ENCODE measurements around the gene PIP4K2A.

Gene PIP4K2A

GRCh38 chr10:22649994-22650393, 64.4 kb downstream of the PIP4K2A start (continued):
- no peak for TF ChIP-seq PATZ1 (CRISPR knock-in tag; IDR thresholded peaks at IDR 0.05; ENCODE audit: borderline replicate concordance)
- no peak for TF ChIP-seq CREB5 (CRISPR knock-in tag; IDR thresholded peaks at IDR 0.05; ENCODE audit: low read depth)
- no peak for TF ChIP-seq CSRNP3 (CRISPR knock-in tag; IDR thresholded peaks at IDR 0.05)
- no peak for TF ChIP-seq ZFP3 (CRISPR knock-in tag; IDR thresholded peaks at IDR 0.05)

GRCh38 chr10:22649390-22649841, 65.0 kb downstream of the PIP4K2A start:
- no peak for TF ChIP-seq ARNTL (CRISPR knock-in tag; IDR thresholded peaks at IDR 0.05; ENCODE audit: borderline replicate concordance, low read depth)
- no peak for TF ChIP-seq CREB5 (CRISPR knock-in tag; IDR thresholded peaks at IDR 0.05; ENCODE audit: low read depth)
- no peak for TF ChIP-seq BACH2 (CRISPR knock-in tag; IDR thresholded peaks at IDR 0.05; ENCODE audit: borderline replicate concordance)
- no peak for TF ChIP-seq CSRNP3 (CRISPR knock-in tag; IDR thresholded peaks at IDR 0.05)
- no peak for TF ChIP-seq OSR1 (CRISPR knock-in tag; IDR thresholded peaks at IDR 0.05)
- TF ChIP-seq SNAI2 (CRISPR knock-in tag; IDR thresholded peaks at IDR 0.05) = no peak
- ATAC-seq = no peak

GRCh38 chr10:22648547-22648961, 65.8 kb downstream of the PIP4K2A start:
- TF ChIP-seq ISL1 (CRISPR knock-in tag; IDR thresholded peaks at IDR 0.05) (peak; percentile 13; the same call in 1 of the 2 replicates), SNAI2 (CRISPR knock-in tag; IDR thresholded peaks at IDR 0.05) (no peak)
- ATAC-seq = peak; percentile 82

GRCh38 chr10:22647244-22647643, 67.1 kb downstream of the PIP4K2A start:
- TF ChIP-seq ZNF8 (CRISPR knock-in tag; IDR thresholded peaks at IDR 0.05) (no peak), OSR1 (CRISPR knock-in tag; IDR thresholded peaks at IDR 0.05) (no peak), TOX (CRISPR knock-in tag; IDR thresholded peaks at IDR 0.05; ENCODE audit: borderline replicate concordance) (no peak), ISL1 (CRISPR knock-in tag; IDR thresholded peaks at IDR 0.05) (no peak), ZNF565 (CRISPR knock-in tag; conservative IDR thresholded peaks at IDR 0.05; ENCODE audit: low read depth) (no peak), ZFP3 (CRISPR knock-in tag; IDR thresholded peaks at IDR 0.05) (no peak)
- ATAC-seq = no peak

- no peak for ATAC-seq
Measured at GRCh38 chr10:22646388-22646853, 68.0 kb downstream of the PIP4K2A start.

More at GRCh38 chr10:22646388-22646853, 68.0 kb downstream of the PIP4K2A start:
- TF ChIP-seq SNAI2 (CRISPR knock-in tag; IDR thresholded peaks at IDR 0.05) = no peak
- TF ChIP-seq ISL1 (CRISPR knock-in tag; IDR thresholded peaks at IDR 0.05) = no peak
- TF ChIP-seq ZFP30 (CRISPR knock-in tag; IDR thresholded peaks at IDR 0.05) = no peak
- TF ChIP-seq POU6F1 (CRISPR knock-in tag; IDR thresholded peaks at IDR 0.05; ENCODE audit: borderline replicate concordance, low read depth) = no peak
- no peak for TF ChIP-seq CSRNP3 (CRISPR knock-in tag; IDR thresholded peaks at IDR 0.05)
- no peak for TF ChIP-seq ZNF8 (CRISPR knock-in tag; IDR thresholded peaks at IDR 0.05)
- TF ChIP-seq BACH2 (CRISPR knock-in tag; IDR thresholded peaks at IDR 0.05; ENCODE audit: borderline replicate concordance) = no peak
- TF ChIP-seq CSDC2 (CRISPR knock-in tag; IDR thresholded peaks at IDR 0.05) = no peak
- TF ChIP-seq PPARA (CRISPR knock-in tag; IDR thresholded peaks at IDR 0.05; ENCODE audit: borderline replicate concordance) = no peak
- TF ChIP-seq ZFP3 (CRISPR knock-in tag; IDR thresholded peaks at IDR 0.05) = no peak
- TF ChIP-seq ZNF70 (CRISPR knock-in tag; IDR thresholded peaks at IDR 0.05) = no peak
- no peak for TF ChIP-seq RARB (CRISPR knock-in tag; IDR thresholded peaks at IDR 0.05)
- TF ChIP-seq TOX (CRISPR knock-in tag; IDR thresholded peaks at IDR 0.05; ENCODE audit: borderline replicate concordance) = no peak
- no peak for TF ChIP-seq ZNF565 (CRISPR knock-in tag; conservative IDR thresholded peaks at IDR 0.05; ENCODE audit: low read depth)
- TF ChIP-seq GLIS3 (CRISPR knock-in tag; IDR thresholded peaks at IDR 0.05) = no peak
- TF ChIP-seq ZC3H10 (CRISPR knock-in tag; IDR thresholded peaks at IDR 0.05) = no peak
- TF ChIP-seq PATZ1 (CRISPR knock-in tag; IDR thresholded peaks at IDR 0.05; ENCODE audit: borderline replicate concordance) = no peak

Measured in SK-N-SH treated with all-trans-retinoic acid at 6 μM for 48 hours (cell line).